GM18861 (cell line): ENCODE results near the gene PFDN5.
"Not testable (repeated sequence)": the region's sequence is repeated elsewhere in the genome, so short reads cannot be mapped to it uniquely, and the experiment has no call there.

ENCODE experiments used
- ATAC-seq: cut with Tn5 transposase; IDR thresholded peaks from one replicate; pipeline ENCODE4 v1.9.1; 2021; ENCODE audit not compliant: unreplicated experiment

Gene PFDN5

DNA sequence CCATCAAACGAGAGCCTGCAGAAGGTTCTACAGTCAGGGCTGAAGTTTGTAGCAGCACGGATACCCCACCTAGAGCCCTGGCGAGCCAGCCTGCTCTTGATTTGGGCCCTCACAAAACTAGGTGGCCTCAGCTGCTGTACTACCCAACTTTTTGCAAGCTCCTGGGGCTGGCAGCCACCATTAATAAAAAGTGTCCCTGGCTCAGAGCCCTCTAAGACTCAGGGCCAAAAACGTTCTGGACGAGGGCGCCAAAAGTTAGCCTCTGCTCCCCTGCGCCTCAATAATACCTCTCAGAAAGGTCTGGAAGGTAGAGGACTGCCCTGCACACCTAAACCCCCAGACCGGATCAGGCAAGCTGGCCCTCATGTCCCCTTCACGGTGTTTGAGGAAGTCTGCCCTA, 8.9 kb upstream of the PFDN5 start:
- no peak for ATAC-seq

DNA sequence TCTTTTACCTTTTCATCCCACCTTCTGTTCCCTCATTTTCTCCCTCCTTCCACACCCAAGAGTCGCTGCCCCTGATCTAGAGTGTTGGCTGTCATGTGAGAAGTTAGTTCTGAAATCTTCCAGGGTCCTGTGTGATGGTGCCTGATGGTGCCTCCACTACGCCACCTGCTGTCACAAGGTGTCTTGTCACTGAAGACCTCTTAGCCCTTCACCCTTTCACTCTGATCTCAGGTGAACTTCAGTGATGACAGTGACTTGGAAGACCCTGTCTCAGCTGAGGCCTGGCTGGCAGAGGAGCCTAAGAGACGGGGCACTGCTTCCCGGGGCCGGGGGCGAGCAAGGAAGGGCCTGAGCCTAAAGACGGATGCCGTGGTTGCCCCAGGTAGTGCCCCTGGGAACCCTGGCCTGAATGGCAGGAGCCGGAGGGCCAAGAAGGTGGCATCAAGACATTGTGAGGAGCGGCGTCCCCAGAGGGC, 7.6 kb upstream of the PFDN5 start:
- ATAC-seq = no peak

DNA sequence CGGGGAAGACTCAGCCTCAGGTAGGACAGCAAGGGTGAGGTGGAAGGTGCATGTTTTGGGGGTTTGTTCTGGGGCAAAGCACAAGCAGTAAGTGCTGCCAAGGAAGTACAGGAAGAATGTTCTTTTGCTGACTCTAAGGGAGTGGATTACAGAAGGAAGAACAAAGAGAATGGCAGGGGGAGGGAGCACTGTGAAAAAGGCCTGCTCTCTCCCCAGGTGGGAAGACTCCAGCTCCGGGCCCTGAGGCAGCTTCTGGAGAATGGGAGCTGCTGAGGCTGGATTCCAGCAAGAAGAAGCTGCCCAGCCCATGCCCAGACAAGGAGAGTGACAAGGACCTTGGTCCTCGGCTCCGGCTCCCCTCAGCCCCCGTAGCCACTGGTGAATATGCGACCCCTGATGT, 7.0 kb upstream of the PFDN5 start:
- no peak for ATAC-seq

DNA sequence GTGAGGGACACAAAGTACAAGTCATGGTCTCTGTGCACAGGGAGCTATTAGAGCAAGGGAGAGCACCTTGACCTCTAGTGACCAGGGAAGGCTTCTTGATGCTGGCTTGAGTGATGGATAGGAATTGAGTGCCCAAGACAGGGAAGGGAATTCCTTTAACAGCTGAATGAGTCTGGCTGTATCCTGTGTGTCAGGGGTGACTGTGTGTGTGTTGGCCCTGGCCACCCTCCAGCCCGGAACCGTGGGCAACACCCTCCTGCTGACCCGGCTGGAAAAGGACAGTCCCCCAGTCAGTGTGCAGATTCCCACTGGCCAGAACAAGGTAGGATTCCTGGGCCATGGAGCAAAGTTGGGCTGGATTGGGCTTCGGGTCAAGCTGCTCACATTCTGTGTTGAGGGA, 5.5 kb upstream of the PFDN5 start:
- no peak for ATAC-seq

DNA sequence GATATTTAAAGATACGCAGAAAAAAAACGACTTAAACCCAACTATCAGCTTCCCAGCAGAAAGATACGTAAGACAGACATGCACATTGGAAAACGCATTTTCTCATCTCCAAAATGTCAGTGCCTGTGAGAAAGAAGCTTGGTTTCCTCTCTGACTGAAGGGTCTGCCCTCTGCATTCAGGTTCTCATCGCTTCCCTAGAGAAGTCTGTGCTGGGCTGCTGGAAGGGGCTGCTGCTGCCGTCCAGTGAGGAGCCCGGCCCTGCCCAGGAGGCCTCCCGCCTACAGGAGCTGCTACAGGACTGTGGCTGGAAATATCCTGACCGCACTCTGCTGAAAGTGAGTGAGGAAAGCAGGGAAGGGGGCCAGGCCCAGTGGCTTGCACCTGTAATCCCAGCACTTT, 4.7 kb upstream of the PFDN5 start:
- ATAC-seq = no peak

DNA sequence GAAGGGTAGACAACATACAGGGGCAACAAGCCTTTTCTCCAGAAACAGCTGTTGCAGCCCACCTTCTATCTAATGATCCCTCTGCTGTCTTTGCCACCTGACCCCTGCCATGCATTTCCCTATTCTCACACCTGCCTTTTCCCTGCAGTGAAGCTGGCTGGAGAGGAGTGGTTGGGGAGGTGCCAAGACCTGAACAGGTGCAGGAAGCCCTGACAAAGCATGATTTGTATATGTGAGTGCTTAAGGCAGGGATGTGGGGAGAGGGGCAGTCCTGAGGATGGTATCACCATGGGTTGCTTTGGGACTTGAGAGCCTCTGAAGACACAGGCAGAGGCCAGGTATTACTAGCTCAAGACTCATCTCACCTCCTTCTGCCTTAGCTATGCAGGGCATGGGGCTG, 2.9 kb upstream of the PFDN5 start:
- ATAC-seq = no peak

DNA sequence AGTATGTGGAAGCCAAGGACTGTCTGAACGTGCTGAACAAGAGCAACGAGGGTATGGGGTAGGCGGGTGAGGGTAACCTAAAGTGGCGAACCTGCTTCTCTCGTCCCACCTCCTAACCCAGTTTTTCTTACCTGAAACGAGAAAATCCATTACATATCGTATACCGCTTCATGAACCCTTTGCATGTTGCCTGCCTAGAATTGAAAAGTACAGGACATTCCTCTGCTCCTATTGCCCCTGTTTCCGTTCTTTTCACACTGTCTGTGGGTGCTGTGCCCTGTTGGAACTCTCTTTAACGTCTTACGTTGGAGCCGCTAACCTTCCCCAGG, 513 bp downstream of the PFDN5 start:
- no peak for ATAC-seq

DNA sequence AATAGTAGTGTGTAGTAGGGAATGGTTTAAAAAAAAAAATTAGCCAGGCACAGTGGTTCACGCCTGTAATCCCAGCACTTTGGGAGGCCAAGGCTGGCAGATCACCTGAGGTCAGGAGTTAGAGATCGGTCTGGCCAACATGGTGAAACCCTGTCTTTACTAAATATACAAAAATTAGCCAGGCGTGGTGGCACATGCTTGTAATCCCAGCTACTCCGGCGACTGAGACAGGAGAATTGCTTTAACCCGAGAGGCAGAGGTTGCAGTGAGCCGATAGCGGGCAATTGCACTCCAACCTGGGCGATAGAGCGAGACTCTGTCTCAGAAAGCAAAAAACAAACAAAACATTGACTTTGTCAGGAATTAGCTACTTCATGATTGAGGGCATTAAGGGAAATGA, 1.8 kb downstream of the PFDN5 start:
- ATAC-seq = not testable (repeated sequence)

DNA sequence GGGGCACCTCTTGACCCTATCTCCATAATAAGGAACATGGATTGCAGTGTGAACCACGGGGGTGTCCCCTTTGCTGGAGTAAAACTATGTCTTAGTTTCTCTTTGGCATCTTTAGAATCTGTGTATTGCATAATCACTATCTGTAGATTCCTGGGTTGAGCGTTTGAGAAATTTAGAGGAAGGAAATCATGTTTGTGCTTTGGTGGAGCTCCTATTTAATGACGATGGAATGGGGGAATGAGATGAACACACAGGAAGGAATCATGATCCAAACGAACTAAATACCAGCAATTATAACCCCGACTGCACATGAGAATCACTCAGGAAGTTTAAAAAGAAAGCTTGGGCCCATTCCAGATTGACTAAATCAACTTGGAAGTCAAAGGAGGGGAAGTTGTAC, 2.8 kb downstream of the PFDN5 start:
- no peak for ATAC-seq

DNA sequence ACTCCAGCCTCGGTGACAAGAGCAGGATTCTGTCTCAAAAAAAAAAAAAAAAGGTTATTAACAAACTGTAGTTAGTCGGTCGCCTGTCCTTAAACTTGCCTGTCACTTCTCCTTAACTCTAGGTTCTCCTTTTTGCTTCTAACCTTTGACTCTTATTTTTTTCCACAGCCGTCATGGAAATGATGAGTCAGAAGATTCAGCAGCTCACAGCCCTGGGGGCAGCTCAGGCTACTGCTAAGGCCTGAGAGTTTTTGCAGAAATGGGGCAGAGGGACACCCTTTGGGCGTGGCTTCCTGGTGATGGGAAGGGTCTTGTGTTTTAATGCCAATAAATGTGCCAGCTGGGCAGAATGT, 3.7 kb downstream of the PFDN5 start:
- ATAC-seq = no peak

DNA sequence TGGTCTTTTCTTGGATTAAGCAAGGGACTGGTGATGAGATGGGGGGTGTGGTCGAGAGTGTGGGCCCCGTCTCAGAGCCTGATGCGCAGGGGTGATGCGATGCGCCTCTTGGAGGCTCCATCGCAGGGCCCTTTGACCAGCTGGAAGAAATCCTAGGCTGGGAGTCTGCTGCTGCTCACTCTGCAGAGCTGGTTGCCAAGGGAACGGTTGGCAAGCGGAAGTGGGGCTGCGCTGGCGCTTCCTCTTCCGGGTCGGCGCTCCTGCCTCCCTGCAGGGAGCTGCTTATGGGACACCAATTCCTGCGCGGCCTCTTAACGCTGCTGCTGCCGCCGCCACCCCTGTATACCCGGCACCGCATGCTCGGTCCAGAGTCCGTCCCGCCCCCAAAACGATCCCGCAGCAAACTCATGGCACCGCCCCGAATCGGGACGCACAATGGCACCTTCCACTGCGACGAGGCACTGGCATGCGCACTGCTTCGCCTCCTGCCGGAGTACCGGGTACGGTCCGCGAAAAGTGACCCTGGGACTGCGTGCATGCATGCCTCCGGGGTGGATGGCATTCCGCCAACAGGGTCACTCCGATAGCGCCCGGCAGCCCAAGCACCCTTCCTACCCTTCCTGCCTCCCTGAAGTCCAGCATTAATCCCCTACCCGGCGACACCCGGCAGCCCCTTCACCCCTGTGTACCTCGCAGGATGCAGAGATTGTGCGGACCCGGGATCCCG, 4.3 kb downstream of the PFDN5 start, which contains the start of gene MYG1:
TSS of gene MYG1 (plus strand) at position 242 of the 727 bp plus-strand sequence. CDS start at position 285, 43 bp downstream.
- ATAC-seq = peak; percentile 65

DNA sequence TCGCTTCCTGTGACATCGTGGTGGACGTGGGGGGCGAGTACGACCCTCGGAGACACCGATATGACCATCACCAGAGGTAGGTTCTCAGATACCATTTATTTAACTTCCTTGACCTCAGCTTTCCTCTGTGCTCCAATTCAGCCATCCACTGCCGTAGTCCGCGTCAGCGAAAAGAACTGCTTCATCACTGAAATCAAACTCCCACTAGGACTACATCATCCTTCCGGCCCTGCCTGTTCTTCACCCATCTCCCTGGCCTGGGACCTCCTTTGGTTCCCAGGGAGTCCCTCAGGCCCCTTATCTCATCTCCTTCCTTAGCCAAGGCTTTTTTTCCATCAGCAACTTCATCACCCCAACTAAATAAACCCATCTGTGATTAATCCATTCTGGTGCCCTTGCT, 4.8 kb downstream of the PFDN5 start:
- ATAC-seq = no peak

DNA sequence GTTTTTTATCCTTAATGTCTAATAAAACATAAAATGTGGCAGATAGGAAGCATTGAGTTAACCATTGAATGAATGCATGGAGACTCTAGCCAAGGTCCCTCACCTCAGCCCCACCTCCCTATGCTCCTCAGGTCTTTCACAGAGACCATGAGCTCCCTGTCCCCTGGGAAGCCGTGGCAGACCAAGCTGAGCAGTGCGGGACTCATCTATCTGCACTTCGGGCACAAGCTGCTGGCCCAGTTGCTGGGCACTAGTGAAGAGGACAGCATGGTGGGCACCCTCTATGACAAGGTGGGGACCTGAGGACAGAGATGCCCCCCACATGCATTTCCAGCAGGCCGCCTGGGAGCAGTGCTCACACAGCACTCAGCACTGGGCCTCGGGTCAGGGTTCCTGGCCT, 7.6 kb downstream of the PFDN5 start:
- ATAC-seq = no peak

DNA sequence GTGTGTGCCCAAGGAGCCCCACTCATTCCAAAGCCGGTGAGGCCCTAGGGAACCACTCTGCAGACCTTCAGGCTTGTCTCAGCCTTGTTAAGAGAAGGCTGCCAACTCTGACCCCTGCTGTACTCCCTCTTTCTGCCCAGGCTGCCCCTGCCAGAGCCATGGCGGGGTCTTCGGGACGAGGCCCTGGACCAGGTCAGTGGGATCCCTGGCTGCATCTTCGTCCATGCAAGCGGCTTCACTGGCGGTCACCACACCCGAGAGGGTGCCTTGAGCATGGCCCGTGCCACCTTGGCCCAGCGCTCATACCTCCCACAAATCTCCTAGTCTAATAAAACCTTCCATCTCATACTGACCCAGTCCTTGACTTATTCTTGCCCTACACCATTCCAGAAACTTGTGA, 11.5 kb downstream of the PFDN5 start:
- ATAC-seq = no peak

DNA sequence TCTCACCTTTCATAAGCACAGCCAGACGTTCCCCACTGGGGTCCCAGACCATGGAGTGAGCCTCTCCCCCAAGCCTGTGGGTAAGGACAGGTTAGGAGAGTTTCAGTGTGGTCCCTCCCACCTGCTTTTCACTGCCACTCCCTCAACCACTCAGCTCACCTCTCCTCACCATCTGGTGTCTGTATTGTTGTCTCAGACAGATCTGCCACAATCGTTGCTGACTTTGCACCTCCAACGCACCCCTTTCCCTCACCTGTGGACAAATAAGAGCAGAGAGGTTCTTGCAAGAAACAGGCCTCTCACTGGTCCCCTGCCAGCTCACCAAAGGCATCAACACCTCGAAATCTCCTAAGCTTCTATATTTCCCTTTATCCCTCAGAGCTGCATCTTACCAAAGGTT, 12.9 kb downstream of the PFDN5 start:
- no peak for ATAC-seq

DNA sequence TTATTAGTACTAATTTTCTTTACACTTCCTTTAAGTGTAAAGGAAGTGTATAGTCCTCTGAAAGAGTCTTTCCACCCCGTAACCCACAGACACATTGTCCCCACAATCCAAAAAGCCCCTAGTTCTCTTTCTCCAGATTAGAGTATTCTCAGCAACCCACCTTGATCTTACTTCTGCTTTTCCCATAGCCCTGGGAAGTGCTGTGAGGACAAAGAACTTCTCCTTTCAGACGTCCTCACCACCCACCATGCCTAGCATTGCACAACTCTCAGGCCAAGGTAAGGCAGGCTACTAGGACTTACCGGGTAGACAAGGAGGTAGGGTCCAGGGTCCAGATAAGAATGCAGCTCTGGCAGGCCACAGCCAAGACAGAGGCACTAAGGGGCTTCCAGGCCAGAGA, 18.7 kb downstream of the PFDN5 start:
- no peak for ATAC-seq

DNA sequence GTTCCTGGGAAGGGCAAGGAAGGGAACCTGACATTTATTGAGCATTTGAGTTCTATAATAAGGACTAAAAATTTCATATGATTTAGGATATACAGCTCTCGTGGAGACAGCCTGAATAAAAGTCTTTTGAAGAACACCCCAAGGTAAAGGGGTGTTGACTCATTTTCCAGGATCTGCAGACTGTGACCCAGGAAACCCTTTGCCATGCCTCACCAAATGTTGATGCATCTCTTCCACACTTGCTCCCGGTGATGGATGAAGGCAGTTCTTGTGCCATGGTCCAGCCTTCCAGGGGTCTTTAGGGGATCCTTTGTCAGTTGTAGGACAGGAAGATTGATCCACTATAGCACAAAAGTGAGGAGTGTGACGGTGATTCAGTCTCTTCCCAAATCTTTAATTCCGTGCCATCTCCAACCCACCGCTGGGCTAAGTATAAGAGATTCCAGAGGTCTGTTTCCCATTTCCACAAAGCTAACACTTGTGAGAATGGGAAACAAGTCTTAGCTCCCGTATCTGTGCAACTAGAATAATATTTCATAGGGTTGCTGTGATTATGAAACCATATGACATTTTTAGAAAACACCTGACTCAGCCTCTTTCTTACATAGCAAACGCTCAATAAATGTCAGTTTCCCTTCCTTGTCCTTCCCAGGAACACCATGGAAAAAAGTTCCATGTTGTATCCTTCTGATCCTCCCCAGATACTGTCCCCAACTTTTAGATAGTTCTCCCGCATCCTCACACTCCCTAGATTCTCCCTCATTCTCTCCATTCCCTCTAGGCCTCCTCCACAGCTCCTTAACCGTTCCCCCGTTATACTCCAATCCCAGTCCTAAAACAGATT, 25.2 kb downstream of the PFDN5 start:
- ATAC-seq = no peak

DNA sequence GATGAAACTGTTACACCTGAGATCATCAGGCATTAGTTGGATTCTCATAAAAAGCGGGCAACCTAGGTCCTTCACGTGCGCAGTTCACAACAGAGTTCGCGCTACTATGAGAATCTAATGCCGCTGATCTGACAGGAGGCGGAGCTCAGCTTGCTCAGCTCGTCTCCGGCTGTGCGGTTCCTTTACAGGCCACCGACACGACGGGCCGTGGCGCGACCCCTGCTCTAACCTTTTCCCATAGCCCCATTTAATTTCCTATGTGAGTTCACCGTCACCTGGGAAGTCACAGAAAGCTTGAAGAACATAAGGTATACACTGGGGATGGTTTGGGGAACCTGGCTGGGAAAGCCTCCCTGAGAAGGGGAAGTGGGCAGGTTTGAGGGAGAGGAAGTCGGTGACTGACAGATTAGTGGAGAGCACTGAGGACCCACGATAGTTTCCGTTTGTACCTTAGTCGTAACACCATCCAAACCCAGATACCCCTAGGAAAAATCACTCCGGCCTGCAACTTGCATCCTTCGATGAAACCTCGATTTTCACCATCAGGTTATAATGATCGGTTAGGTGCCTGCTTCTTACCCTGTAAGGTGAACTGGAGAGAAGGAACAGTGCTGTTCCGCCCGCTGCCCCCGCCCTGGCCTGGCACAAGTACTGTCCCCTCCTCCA, 28.9 kb downstream of the PFDN5 start:
- ATAC-seq = peak; percentile 29

DNA sequence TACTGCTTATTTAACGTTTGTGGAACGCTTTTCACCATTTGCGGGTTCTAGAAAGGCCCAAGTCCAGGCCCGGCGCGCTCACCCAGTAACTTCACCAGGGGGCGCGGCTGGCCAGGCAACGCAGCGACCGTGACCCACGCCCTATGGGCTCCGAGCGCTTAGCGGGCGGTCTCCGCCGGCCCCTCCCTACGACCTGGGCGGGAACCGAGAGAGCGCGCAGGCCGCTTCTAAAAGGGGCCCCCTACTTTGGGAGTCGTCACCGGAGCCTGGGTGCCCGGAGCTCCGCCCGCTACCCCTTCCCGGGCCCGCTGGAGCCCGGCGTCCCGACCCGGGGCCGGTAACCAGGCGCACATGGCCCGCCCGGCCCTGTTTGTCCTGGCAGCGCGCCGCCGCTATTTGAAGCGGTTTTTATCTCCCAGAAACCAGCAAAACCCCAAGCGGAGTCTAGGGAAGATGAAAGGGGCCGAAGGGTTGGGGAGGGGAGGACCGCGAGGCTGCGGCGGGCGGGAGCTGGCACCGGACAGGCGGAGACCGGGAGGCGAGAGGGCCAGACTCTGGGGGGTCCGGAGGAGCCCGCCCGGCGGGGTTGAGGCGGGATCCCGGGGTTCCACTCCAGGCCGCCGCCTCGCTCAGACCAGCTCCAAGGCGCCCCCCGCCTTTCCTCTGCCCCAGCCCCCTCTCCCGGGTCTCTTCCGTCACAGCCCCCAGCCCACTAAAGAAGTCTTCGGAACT, 29.6 kb downstream of the PFDN5 start:
- ATAC-seq = peak; percentile 42

DNA sequence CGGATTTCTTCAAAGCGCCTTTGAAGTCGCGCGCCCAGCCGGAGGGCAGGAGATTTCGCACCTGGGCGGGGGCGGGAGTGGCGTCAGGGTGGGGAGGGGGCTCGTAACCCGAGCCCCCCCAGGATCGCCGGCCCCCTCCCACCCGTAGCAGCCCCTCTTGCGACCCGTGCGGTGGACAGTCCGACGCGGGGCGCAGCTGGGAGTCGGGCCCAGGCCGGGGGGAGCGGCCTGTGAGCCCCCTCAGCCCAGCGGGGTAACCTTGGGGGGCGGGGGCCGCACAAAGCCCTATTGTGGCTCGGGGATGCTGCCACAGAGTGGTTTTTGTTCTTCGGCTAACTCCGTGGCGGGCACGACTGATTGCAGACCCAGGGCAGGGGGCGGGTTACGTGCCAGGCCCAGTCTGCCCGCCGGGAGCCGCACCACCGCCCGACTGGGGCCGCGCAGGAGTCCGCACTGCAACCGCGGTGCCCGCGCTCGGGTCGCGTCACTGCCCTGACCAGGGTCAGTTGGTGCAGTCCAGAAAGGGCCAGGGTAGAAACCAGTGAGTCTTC, 30.2 kb downstream of the PFDN5 start:
- no peak for ATAC-seq
